GM18909 (cell line): ENCODE measurements around the gene PSMB5.

Experiments used
- ATAC-seq: cut with Tn5 transposase; IDR thresholded peaks from one replicate; pipeline ENCODE4 v1.9.1; 2021; ENCODE audit warnings: mild to moderate bottlenecking; ENCODE audit not compliant: unreplicated experiment, poor library complexity

PSMB5 gene

DNA sequence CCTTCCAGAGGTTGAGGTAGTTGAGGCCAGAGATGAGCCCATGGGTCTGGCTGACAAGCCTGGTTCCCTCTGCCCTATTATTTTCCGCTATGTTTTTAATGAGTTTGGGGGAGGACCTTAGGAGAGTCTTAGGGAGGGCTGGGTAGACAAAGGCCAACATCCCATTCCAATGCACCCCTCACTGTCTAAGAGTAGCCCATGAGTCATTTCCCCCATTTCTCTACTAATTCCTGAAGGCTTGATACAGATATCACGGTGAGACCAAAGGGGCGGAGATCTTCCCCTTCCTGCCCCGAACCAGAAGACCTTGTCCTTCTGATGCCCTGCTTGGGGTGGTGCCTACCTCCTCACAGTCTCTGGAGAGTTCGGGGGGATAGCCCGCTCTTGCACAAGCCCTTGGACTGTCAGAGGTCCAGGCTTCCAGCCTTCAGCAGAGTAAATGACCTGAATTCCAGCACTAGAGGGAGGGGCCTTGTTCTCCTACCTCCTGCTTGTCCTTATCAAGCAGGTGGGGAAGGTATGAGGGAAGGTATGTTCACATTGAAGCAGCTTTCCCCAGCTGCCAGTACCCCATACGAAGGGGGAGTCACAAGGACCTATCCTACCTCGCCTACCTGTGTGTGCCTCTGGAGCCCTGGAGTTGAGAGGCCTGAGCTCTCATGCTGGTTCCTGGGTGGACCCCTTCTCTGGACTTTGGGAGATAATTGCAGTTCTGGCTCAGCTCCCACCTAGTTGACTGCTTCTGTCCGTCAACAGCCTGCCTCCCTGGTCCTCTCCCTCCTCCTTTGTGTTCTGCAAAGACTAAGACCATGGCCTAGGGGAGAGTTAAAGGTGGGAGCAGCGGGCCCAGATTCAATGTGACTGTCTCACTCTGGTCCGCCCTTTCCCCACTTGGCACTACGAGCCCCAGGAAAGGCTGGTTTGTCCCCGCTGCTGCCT lies 11.0 kb upstream of the PSMB5 start:
- ATAC-seq = no peak

DNA sequence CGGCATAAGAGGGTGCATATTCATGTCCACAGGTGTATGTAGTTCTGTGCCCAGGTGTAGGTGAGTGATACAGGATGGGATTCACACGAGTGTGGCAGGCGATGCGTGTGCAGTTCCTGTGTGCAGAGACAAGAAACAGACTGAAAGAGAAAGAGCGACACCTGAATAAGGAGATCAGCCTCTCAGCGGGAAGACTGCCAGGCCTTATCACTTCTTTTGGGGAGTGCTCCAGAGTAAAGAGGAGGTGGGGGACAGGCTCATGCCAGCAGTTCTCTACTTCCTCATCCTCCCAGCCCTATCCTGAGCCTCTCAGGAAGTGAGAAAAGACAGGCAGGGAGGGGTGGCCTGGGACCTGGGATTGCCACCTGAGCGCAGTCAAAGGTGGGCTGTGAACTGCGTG lies 10.1 kb upstream of the PSMB5 start:
- no peak for ATAC-seq

DNA sequence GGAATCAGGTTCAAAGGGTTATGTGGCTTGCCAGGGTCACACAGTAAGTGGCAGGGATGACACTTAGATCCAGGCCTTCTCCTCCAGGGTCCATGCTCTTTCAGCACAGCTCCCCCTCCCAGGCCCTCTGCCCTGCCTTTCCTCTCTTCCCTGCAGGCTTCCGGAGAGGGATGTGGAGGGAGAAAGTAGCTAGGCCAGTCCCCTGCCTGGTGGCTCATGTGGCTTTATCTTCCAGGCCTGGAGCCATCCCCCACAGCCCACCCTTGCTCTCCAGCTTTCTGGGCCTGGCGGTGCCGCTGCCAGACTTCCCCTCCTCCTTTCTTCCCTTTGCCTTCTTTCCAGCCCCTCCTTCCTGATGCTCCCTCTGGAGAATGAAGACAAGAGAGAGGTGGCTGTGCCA lies 9.1 kb upstream of the PSMB5 start:
- no peak for ATAC-seq

DNA sequence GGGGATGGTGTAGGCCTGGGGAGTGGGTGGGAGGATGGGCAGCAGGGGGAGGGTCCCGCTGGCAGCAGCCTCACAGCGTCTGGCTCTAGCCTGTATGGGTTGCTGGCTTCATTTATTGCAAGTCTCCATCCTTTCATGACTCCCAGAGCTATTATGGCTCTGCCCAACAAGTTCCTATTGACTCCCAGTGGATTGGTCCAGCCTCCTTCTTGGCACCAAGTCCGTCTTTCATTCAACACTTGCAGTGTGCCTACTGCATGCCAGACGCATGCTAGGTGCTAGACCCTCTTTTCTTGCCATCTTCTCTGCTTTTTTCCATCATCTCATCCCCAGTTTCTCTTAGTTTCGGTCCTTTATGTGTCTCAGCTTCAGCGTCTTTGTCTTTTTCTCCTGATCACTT lies 8.4 kb upstream of the PSMB5 start:
- no peak for ATAC-seq

DNA sequence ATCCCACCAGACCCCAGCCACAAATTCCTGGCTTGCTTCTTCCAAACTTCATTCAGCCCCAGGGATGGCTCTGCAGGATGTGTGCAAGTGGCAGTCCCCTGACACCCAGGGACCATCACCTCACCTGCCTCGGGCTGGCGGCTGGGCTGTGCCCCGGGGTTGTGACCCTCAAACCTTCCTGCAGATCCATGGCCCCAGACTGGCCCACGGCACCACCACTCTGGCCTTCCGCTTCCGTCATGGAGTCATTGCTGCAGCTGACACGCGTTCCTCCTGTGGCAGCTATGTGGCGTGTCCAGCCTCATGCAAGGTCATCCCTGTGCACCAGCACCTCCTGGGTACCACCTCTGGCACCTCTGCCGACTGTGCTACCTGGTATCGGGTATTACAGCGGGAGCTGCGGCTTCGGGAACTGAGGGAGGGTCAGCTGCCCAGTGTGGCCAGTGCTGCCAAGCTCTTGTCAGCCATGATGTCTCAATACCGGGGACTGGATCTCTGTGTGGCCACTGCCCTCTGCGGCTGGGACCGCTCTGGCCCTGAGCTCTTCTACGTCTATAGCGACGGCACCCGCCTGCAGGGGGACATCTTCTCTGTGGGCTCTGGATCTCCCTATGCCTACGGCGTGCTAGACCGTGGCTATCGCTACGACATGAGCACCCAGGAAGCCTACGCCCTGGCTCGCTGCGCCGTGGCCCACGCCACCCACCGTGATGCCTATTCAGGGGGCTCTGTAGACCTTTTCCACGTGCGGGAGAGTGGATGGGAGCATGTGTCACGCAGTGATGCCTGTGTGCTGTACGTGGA lies 7.7 kb upstream of the PSMB5 start, which contains the start of gene PSMB11:
PSMB11 (plus strand) TSS at position 51 of the 804 bp plus-strand sequence; CDS start at position 65, 14 bp downstream.
- ATAC-seq = no peak

DNA sequence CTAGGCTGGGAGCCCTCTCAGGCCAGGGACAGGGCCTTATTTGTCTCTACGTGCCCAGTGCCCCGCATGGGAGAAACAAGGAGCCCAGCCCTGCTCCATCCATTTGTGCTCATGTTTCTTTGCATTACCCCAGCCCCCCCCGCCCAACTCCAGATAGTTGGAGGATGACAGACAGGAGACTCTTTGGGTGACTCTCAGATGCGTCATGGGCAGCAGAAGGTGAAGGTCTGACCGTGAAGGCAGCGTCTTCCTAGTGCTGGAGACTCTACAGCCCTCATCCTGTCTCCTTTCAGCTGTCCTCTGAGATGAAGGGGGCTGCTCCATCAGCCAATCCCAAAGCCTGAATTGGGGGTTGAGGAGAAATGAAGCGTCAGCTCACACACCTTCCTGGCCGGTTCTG lies 7.0 kb upstream of the PSMB5 start:
- ATAC-seq = no peak

DNA sequence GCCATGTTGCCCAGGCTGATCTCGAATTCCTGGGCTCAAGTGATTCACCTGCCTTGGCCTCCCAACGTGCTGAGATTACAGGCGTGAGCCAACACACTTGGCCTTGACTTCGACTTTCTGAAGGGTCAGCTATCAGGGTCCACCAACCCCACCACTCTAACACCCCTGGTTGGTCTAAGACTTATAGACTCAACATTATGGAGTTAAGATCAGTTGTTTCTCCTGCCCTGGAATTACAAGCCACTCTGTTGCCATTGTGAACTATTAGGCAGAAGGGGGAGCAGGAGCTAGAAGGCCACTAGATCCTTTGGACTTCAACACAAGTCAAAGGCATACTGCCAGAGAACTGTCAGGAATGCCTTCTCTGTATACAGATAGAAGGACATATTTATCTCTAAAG lies 5.4 kb upstream of the PSMB5 start:
- ATAC-seq = no peak

DNA sequence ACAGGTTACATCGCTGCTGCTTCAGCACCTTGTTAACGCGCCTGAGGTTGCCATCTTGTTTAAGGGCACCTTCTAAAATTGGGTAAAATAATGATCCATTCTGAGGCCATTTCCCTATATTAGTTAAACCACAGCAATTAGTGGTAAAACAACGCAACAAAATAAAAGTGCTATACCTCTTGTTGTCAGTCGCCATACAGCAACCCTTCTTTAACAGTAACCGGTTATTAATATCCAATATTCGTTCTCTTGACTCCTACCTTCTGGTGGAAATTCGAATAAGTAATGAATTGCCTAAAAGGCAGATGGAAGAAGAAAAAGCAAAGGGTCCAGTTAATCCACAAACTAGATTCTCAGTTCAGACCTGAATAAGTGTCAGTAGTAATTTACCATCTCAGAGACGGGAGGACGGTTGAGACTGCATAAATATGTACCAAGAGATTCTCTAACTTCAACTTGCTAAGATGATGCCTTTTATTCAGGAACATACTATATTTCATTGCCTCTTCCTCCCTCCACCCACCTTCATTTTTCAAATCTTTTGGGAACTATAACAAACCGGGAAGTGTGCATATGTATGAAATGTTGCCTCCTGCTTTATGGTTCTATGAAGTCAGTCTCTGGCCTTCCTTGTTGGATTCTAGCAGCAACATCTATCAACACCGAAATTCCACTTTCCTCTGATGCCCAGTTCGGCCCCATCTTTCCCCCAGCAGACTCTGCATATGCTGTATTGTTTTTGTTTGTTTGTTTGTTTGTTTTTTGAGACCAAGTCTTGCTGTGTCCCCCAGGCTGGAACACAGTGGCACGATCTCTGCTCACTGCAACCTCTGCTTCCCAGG lies 824 bp upstream of the PSMB5 start:
- no peak for ATAC-seq

DNA sequence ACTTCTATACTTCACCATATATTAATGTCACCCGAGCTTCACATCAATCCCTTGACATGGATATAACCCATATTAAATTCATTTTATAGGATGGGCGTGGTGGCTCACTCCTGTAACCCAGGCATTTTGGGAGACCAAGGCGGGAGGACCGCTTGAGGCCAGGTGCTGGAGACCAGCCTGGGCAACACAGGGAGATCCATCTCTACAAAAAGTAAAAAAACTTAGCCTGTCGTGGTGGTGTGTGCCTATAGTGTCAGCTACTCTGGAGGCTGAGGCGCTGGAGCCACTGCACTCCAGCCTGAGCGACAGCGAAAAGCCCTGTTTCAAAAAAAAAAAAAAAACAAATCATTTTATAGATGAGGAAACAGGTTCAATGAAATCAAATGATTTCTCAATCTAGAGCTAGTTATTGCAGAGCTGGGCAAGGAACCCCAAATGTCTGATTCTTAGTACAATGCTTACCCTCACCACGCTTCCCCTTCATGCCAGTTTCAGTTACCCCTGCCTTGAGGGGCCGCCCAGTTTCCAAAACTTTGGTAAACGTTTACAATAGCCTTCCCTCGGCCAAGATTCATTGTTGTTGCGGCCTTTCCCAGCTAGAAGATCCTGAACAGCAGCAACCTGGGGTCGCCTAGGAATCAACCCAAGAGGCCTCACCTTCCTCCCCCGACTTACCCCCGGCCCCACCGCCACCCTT lies 751 bp downstream of the PSMB5 start:
- no peak for ATAC-seq

DNA sequence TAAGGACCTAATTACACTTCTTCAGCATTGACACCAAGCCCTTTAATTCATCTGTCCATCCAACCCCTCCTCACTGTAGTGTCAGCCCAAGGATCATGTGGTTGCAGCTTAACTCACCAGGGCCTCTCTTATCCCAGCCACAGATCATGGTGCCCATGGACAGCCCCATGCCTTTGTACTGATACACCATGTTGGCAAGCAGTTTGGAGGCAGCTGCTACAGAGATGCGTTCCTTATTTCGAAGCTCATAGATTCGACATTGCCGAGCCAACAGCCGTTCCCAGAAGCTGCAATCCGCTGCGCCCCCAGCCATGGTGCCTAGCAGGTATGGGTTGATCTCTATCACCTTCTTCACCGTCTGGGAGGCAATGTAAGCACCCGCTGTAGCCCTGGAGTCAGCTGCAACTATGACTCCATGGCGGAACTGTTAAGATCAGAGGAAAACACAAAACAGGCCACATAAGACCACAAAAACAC lies 1.4 kb downstream of the PSMB5 start:
- no peak for ATAC-seq

DNA sequence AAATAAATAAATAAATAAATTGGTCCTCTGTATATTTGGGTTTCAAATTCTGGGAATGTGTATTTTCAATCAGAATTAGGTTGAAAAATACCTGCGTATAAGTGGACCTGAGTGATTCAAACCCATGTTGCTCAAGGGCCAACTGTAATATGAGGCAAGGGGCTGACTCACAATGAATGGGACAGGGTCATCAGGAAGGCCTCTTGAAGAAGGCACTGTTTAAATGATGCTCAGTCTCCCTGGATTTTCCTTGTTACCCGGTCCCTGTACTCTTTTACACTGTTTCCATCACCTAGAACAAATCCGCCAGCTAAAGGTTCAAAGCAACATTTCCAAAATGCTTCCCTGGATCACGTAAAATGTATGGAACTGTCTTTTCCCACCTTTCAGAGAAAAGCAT lies 3.8 kb downstream of the PSMB5 start:
- ATAC-seq = no peak

DNA sequence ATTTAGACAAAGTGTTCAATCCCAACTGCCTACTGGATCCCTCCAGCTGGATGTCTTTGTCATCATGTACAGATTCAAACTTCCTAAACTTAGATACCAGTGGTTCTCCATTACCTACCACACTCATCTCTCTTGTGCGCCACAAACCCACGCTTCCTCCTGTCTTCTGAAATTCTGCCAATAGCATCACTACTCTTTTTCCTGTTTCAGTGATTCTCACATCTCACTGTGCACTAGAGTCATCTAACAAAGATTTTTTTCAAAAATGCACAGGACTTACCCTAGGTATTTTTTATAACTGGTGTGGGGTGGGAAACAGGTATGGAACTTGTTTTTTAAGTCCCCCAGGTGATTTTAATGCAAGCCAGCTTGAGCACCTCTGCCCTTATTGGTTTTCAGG lies 5.9 kb downstream of the PSMB5 start:
- ATAC-seq = no peak

DNA sequence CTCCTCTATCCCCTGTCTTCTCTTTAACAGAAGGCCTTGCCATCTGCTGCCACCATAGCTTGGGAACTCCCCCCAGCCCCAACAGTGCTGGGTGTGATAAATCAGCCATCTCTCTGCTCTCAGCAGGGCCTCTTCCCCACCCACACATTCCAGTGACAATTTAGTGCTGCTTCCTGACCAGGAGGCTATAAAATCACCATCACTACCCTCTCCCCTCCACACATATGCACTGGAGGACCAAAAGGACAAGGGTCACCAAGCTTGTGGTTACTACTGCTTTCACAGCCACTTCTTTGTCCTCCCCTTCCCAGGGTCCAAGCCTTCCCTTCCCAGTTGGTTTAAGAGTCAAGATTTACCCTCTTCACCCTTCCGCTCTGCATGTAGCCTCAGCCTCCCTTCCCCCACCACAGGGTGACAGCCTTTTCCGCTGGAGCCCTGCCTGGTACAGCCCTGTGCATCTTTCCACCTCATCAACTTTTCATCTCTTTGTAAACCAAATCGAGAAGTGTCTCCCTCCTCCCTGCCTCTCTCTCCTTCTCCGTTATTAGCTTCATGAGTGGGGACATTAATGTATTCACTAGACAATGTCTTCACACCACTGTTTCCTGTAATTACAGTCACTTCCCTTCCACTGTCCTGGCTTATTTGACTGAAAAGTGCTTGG lies 9.4 kb downstream of the PSMB5 start:
- ATAC-seq = no peak

DNA sequence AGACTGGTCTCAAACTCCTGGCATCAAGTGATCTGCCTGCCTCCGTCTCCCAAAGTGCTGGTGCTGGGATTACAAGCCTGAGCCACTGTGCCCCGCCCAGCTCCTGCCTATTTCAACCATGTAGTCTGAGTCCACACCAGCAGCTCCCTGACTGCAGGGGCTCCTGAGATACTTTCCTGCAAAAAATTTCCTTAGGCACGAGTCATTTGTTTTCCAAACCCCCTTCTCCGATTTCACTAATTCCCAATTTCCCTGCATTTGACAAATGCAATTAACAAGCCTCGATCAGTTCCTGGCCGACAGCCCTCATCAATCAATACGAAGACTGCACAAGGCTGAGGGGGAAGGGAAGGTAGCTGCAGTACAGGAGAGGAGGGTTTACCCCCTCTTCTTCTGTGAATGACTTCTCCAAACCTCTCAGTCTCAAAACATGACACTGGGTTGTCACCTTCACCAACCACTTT lies 10.1 kb downstream of the PSMB5 start:
- ATAC-seq = no peak

DNA sequence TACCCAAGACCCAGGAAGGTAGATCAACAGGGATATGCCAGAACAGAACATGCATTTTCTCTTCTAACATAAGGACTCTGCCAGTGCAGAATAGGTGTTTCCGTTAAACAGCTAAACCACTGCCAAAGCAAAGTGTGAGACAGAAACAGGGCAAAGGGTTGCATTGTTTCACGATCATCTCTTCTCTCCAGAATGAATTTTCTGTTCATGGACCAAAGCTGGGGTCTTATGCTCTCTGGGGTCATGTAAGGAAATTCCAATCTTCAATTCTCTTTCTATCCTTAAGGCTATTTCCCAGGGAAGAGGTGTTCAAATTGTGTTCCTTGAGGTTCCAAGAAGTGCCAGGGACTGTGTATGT lies 10.9 kb downstream of the PSMB5 start:
- ATAC-seq = no peak

DNA sequence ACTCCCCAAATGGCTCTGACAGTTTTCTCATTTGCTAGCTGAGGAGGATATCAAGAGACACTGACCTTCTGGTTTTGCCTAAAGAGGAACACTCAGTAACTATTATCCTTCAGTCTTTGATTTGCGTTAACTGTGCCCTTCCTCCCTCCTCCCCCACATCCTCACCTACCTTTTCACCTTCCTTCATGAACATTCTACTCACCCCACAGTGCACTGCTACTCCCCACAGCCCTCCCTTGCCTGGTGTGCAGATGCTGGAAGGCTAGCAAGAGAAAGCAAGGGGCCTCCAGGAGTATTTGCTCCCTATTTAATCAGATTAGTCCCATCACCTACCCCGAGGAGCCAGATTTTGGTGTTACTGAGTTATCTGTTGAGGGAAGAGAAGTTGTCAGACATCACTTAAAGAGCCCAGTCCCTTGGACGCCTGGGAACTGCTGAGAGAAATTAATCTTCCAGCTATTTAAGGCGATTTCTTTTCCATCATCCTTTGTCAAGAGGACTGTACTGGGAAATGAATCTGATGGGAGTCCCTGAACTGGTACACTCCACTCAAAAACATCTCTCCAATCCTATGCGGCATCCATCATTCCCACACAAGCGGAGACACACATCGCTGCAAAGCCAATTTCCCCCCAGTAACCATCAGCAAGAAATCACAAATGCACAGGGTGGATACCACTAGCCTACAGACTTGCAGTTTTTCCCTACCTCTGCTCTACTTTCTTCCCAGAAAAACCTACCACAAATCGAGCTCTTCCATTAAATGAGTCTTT lies 11.5 kb downstream of the PSMB5 start:
- ATAC-seq = no peak

DNA sequence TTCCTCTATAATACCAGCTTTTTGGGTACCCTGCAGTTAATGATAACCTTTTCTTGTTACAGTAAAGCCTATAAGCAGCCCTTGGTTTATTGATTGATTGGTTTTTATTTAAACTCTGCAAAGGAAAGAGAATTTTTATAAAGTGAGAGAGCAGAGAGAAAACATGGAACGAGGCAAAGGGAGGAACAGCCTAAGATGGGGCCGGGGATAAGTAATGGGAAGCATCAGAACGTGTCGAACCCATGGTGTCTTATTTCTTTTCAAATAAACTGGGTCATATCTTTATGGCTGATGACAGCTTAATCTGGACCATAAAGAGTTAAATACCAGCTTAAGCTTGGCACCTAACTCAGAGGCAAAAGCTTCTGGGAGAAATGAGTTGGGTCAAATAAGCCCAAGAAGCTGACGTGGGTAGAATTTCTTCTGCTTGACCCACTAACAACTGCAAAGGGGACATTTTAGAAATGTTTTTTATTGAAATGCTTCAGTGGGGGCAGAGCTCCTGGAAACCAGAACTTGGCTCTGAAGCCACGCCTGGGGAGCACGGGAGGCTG lies 12.7 kb downstream of the PSMB5 start:
- ATAC-seq = no peak

DNA sequence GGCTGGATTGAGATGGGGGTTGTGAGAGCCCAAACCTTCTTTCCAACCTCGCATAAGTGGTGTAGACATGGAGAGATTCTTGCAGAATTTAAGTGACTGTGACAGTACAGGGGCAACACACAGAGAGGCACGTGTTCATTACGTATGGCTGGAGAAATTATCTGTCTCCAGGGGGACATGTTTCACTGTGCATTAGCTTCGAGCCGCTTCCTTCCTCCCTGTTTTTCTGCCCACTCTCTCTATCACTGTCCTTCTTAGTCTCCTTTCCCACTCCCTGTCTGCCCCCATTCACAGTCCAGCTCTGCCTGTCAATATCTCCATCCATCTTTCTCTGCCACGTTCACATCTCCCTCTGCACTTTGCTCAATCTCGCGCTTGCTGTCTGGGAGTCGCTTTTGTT lies 13.3 kb downstream of the PSMB5 start:
- ATAC-seq = no peak
